Measurements from ENCODE around the gene WDR53.

DNA sequence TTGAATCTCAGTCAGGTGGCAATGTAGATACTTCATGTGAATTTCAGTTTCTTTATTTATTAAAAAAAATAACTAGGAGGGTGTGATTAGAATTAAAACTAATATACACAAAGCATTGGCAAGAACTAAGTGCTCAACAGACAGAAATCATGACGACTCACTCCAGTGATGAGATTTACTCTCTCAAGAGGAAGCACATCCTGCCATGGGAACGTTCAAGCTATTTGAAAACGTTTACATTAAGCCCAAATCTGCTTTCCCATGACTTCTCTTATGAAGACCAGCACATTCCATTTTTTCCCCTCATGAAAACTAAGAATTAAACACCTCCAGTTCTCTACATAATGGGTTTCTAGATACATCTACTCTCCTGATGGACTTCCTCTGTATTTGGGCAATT, 8.5 kb downstream of the WDR53 start:
- TF ChIP-seq SIN3A (IDR thresholded peaks at IDR 0.05; ENCODE audit: borderline replicate concordance, insufficient read depth, low read depth, low read length) (no peak), POLR2AphosphoS5 (IDR thresholded peaks at IDR 0.05; ENCODE audit: low read depth, low read length) (no peak)
- TF ChIP-seq, protein P1, sequence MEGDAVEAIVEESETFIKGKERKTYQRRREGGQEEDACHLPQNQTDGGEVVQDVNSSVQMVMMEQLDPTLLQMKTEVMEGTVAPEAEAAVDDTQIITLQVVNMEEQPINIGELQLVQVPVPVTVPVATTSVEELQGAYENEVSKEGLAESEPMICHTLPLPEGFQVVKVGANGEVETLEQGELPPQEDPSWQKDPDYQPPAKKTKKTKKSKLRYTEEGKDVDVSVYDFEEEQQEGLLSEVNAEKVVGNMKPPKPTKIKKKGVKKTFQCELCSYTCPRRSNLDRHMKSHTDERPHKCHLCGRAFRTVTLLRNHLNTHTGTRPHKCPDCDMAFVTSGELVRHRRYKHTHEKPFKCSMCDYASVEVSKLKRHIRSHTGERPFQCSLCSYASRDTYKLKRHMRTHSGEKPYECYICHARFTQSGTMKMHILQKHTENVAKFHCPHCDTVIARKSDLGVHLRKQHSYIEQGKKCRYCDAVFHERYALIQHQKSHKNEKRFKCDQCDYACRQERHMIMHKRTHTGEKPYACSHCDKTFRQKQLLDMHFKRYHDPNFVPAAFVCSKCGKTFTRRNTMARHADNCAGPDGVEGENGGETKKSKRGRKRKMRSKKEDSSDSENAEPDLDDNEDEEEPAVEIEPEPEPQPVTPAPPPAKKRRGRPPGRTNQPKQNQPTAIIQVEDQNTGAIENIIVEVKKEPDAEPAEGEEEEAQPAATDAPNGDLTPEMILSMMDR (IDR thresholded peaks at IDR 0.05), result no peak
